Activated CD8-positive, alpha-beta memory T cell treated with anti-CD3 and anti-CD28 coated beads, Interleukin-2, amount 50 U/mL, for 4 hours (primary cell): ENCODE data around the gene RAMP2.

Experiments
- DNase-seq: peaks from one replicate; pipeline ENCODE4 v3.0.0-alpha.2; 2020

RAMP2 gene

GRCh38 chr17:42795465-42795864, 34.4 kb downstream of the RAMP2 start:
- DNase-seq: no peak

GRCh38 chr17:42796066-42796758, 35.2 kb downstream of the RAMP2 start:
- no peak for DNase-seq

DNA sequence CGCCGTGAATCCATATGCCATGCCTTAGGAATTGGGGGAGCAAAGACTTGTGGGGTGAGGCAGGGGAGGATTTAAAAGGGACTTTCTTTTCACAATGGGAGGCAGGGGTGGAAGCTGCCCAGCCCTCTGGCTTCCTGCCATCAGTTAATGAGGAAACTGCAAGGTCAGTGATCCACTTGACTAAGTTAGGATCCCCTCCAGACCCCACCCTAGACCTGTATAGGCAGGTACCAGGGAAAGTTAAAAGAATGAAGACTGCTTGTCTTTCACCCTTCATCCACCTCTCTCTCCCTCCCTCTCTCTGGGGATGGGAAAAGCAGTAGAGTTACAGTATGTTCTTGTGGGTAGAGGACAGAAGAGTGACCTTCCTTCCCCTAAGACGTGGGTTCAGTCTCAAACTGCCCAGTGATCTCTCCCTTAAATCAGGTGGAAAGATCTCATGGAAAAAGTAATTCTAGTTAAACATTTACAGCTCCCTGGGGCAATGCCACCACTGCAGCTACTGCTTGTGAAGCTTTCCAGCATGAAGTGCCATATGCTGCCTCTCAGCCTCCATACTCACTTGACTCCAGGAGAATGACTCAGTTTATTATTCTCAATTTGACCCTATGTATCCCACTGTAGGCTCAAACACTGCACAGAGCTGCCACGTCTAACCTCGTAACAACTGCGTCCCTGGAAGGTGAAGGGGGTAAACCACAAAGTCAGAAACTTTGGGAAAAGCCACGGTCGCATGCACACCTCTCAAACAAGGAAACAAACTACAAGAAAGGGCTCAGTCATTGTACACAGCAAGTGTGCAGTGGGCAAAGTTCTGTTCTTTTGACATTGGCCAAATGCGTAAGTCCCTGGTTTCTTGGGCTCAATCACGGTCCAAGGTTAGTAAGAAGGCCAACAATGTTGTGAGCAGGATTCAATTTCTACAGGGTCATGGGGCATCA, 36.3 kb downstream of the RAMP2 start:
- no peak for DNase-seq

GRCh38 chr17:42798011-42798382, 37.0 kb downstream of the RAMP2 start:
- no peak for DNase-seq

GRCh38 chr17:42798383-42799380, 37.7 kb downstream of the RAMP2 start, which contains the start of the genes CNTD1 and COA3:
CNTD1 (plus strand) TSS chr17:42798861; CDS start chr17:42799068, 207 bp downstream.
COA3 (minus strand) TSS chr17:42798704; CDS start chr17:42798681, 23 bp downstream.
- DNase-seq: peak; percentile 78

DNA sequence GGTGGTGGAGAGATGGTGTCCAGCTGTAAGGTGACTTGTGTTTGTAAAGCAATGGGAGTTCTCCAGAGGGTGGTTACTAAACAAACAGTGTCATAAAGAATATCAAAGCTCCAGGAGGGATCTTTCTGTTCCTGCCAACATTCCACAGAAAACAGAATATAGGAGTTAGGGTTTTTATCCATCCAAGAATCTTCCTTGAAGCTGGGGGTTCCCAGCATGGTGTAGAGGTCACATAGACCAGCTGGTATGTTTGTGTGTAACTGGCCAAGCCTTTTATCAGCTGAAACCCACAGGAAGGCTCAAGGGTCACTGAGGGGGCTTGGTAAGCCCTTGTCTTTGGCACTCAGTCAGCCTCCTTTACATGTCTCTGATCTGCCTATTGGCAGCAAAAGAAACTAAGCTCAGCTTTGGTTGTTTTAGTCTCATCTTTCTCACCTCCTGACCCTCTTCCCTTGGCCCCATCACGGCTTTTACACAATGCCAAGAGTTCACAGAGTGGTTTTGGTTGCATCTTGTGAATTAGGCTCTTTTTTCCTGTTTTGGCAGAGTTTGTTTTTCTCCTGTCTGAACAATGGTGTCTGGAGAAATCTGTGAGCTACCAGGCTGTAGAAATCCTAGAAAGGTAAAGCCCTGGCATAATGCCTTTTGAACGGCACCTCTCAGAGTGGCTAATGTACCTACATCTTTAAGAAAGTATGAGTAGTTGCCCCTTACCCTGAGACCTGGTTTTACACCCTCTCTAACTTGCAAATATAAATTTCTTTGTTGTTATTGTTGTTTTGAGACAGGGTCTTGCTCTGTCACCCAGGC, 42.3 kb downstream of the RAMP2 start:
- DNase-seq: no peak

- DNase-seq: no peak
Observed at GRCh38 chr17:42804918-42805367, 43.9 kb downstream of the RAMP2 start.

GRCh38 chr17:42806249-42806648, 45.2 kb downstream of the RAMP2 start:
- DNase-seq: no peak

DNA sequence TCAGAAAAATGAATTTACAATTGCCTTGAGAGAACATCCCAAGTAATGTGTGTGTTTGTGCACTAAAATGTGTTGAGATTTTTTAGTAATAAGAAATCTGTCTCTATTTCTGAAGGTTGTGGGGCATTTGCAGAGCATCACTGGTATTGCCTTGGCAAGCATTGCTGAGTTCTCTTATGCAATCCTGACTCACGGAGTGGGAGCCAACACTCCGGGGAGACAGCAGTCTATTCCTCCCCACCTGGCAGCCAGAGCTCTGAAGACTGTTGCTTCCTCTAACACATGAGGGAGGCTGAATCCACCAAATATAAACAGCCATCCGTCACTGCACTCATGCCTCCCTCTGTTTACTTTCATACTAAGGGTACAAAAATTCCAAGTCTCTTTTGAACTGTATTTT, 48.2 kb downstream of the RAMP2 start:
- DNase-seq: no peak
